Skeletal muscle cell (primary cell): ENCODE measurements around the gene ACBD6.
A peak's percentile ranks its signal among the peaks of the same experiment; 100 is the strongest.
"Not testable (repeated sequence)": the region's sequence is repeated elsewhere in the genome, so short reads cannot be mapped to it uniquely, and the experiment has no call there.

Experiments used
- DNase-seq: peaks from one replicate; pipeline ENCODE4 v3.0.0-alpha.2; 2010; ENCODE audit warnings: low read depth
- H3K4me3 ChIP-seq: 2 replicates; pipeline ENCODE4 v1.5.1; 2011; ENCODE audit warnings: low read depth, mild to moderate bottlenecking, control low read depth, low read length, moderate library complexity

Gene ACBD6

GRCh38 chr1:180428782-180429695 is 73.3 kb downstream of the ACBD6 start:
- DNase-seq: no peak
- H3K4me3 ChIP-seq: no peak overlapping the region

GRCh38 chr1:180425952-180426351 is 76.4 kb downstream of the ACBD6 start:
- no peak overlapping the region for H3K4me3 ChIP-seq
- no peak for DNase-seq

GRCh38 chr1:180424848-180425457 is 77.4 kb downstream of the ACBD6 start:
- H3K4me3 ChIP-seq: no peak overlapping the region
- peak; percentile 4 for DNase-seq

DNA sequence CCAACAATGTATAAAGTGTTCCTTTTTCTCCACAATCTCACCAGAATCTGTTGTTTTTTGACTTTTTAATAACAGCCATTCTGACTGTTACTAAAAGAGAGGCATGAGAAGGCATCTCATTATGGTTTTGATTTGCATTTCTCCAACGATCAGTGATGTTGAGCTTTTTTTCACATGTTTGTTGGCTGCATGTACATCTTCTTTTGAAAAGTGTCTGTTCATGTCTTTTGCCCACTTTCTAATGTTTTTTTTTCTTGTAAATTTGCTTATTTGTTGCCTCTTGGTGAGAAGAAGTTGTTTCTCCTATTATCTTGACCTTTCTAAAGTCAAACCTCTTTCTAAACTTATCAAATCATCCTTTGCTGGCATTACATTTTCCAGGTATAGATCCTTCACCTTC is 80.8 kb downstream of the ACBD6 start:
- no peak overlapping the region for H3K4me3 ChIP-seq

DNA sequence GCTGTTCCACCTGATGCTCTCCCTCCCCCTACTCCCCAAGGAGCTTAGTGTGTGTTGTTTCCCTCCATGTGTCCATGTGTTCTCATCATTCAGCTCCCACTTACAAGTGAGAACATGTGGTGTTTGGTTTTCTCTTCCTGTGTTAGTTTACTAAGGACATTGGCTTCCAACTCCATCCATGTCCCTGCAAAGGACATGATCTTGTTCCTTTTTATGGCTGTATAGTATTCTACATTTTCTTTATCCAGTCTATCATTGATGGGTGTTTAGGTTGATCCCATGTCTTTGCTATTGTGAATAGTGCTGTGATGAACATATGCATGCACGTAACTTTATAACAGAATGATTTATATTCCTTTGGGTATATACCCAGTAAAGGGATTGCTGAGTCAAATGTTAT is 81.2 kb downstream of the ACBD6 start:
- not testable (repeated sequence) for DNase-seq, H3K4me3 ChIP-seq

More for the DNA sequence above, 80.8 kb downstream of the ACBD6 start:
- no peak for DNase-seq

DNA sequence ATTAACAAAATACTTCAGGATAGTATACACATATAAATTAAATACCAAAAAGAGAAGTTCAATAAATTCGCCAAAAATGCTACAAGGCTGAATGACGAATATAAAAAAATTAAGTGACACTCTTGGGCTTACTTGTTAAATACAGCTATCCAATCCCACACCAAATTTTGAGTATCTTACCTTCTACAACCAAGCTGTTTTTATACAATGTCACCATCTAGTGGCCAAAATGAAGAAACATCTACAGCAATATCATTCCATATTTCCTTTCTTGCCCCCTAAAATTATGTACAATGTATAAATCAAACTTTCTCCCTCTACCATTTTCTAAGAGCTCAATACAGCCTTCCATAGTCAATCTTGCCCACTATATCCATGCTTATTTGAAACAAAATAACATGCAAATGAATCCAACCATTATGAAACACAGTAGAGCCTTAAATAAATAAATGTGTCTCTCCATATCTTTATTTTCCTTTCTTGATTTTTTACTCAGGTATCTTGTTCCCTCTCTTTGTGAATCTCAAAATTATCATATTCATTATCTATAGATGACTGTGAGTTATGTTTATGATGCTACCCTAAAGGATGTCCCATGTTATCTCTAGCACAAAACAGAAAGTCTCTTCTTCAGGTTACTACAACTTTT is 86.3 kb downstream of the ACBD6 start:
- H3K4me3 ChIP-seq: no peak overlapping the region
- no peak for DNase-seq

DNA sequence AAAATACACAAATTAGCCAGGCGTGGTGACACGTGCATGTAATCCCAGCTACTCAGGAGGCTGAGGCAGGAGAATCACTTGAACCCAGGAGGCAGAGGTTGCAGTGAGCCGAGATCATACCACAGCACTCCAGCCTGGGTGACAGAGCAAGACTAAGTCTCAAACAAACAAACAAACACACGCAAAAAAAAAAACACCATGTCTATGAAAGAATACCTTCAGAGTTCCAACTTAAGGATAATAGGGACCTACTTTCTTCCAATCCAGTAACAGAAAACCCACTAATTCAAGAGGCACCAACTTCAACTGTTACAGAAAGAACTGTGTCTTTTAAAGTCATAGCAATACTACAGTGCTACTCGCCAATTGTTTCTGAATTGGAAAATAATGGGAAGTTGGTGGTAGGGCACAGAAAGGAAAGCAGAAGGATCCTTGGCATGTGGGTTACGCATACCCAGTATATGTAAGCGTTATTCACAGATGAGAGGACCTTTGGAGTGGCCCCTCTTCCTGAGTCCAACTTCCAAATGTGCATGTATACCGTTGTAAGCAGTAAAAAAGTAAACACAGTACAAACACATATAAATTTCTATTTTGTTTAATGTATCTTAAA is 87.0 kb downstream of the ACBD6 start:
- no peak overlapping the region for H3K4me3 ChIP-seq
- no peak for DNase-seq

DNA sequence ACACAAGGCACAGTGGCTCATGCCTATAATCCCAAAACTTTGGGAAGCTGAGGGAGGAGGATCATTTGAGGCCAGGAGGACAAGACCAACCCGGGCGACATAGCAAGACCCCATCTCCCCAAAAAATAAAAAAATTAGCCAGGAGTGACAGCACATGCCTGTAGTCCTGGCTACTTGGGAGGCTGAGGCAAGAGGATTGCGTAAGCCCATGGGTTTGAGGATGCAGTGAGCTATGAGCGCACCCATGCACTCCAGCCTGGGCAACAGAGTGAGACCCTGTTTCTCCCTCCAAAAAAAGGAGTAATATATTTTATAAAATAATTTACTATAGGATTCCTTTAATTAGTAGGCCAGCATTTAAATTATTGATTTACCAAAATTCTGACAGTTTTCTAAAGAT is 89.8 kb downstream of the ACBD6 start:
- no peak overlapping the region for H3K4me3 ChIP-seq
- no peak for DNase-seq

GRCh38 chr1:180408128-180408527 is 94.2 kb downstream of the ACBD6 start:
- H3K4me3 ChIP-seq, DNase-seq: not testable (repeated sequence)

GRCh38 chr1:180407051-180407450 is 95.3 kb downstream of the ACBD6 start:
- H3K4me3 ChIP-seq: no peak overlapping the region

DNA sequence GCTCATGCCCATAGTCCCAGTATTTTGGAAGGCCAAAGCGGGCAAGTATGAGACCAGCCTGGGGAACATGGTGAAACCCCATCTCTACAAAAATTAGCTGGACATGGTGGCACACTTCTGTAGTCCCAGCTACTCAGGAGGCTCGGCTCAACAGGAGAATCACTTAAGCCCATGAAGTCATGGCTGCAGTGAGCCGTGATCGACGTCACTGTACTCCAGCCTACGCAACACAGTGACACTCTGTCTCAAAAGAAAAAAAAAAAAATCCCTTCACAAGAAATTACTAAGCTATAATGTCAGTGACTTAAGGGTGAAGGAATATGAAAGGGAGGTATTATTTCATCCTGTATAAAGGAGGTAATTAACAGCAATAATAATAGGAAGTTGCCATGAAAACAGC is 99.8 kb downstream of the ACBD6 start:
- DNase-seq: no peak
- H3K4me3 ChIP-seq: no peak overlapping the region

More at GRCh38 chr1:180407051-180407450, 95.3 kb downstream of the ACBD6 start:
- no peak for DNase-seq

- no peak overlapping the region for H3K4me3 ChIP-seq
- DNase-seq: no peak
Measured at GRCh38 chr1:180402001-180402400, 100.4 kb downstream of the ACBD6 start.

DNA sequence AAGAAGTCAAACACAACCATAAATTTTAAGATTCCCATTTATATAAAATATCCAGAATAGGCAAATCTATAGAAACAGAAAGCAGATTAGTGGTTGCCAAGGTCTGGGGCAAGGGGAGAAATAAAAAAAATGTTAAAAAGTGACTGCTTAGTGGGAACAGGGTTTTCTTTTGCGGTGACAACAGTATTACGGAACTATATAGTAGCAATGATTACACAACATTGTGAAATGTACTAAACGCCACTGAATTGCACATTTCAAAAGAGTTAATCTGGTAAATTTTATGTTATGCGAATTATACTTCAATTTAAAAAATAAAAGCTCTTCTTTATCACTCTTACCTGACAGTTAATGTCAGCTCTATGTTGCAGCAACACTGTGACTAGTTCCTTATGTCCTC is 105.2 kb downstream of the ACBD6 start:
- DNase-seq: no peak
- H3K4me3 ChIP-seq: no peak overlapping the region

DNA sequence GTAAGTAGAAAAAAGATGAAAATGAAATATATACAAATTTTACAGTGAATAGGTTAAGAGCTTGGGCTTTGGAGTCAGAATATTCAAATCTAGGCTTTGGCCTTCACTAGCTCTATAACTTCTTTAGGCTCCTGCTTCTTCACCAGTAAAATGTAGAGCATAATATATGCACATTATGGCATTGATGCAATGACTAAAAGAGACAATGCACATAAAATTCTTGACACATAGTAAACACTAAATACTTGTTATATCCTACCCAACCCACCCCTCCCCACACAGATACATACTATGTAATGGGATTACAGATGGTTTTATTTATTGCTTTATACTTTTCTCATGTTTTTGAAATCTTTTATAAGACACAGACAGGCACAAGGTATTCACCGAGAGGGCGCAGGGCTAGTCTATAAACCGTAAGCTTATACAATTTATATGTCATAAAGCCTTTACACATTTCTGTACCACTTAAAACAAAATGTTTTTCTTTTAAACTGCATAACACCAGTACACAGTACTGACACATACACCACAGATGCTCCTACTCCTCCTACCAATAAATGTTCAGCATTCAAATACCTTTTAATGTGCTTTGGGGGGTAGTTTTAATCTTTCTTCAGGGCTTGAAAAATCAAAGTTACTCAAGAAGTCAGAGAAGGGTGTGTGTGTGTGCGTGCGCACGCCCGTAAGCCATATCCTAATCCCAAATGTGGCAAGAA is 109.8 kb downstream of the ACBD6 start:
- DNase-seq: no peak
- no peak overlapping the region for H3K4me3 ChIP-seq

DNA sequence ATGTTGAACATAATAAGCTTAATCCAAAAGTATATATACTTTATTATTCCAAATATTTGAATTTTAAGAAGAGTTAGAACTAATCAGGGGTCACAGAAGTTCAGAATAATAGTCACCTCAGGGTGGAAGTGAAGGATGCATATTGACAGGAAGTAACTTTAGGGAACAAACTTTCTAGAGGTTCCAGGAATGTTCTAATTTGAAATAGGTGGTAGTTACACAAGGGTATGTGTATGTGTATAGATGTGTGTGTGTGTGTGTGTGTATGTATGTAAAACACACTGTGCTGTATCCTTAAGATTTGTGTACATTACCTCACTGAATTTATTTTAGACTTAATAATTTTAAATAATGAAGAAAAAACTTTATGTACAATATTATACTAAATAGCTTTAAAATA is 110.4 kb downstream of the ACBD6 start:
- H3K4me3 ChIP-seq: no peak overlapping the region
- DNase-seq: no peak

DNA sequence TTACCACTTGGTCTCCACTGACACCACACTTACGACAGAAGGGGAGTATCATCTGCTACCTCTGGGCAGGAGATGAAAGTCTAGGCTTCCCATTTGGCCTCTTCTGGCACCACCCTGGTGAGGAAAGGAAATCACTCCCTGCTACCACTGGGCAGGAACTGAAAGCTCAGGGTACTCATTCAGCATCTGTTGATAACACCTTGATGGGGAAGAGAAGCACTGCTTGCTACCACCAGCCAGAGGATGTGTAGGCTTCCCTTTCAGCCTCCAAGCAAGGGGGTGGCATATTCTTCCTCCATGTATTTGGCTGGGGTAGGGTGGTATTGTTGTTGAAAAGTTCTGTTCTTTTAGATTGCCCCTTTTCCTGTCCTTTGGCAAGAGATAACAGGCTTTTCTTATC is 115.0 kb downstream of the ACBD6 start:
- DNase-seq: no peak
- no peak overlapping the region for H3K4me3 ChIP-seq

GRCh38 chr1:180386745-180387367 is 115.5 kb downstream of the ACBD6 start:
- DNase-seq: no peak

DNA sequence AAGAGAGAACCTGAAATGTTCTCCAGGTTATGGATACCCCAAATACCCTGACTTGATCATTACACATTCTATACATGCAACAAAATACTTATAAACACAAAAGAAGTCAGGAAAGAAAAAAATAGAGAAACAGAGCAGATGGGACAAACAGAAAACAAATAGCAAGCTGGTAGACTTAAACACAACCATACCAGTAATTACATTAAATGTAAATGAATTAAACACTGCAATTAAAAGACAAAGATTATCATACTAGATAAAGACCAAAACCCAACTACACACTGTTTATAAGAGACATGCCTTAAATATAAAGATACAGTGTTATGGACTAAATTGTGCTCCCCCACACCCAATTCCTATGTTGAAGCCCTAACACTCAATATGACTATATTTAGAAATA is 117.2 kb downstream of the ACBD6 start:
- DNase-seq: no peak
- H3K4me3 ChIP-seq: no peak overlapping the region

More at GRCh38 chr1:180386745-180387367, 115.5 kb downstream of the ACBD6 start:
- H3K4me3 ChIP-seq: no peak overlapping the region
